Measurements from ENCODE around the gene TOM1.
"Not testable (repeated sequence)": the region's sequence is repeated elsewhere in the genome, so short reads cannot be mapped to it uniquely, and the experiment has no call there.

The TOM1 gene

DNA sequence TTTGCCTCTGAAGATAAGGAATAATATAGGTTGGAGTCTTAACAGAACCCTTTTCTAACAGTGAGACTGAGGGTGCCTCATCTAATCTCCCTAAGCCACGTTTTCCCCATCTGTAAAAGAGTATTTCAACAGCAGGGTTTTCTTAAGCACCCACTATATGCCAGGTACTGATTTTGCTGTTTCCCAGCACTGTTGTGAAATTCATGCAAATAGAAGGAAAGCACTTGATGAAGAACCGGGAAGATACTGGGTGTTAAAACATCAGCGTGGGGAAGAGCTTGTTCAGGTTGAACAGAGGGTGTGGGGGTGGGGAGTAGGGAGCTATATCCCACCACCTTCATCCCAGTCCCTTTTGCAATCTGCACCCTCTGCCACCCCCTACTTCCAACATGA lies 84.0 kb downstream of the TOM1 start:
- H3K4me3 ChIP-seq (ENCODE audit: insufficient read depth, low read depth, low read length): no peak overlapping the region
- H3K27ac ChIP-seq (ENCODE audit: insufficient read depth, low read depth, low read length, poor library complexity, severe bottlenecking): no peak overlapping the region
- H3K4me1 ChIP-seq (ENCODE audit: control insufficient read depth, insufficient read depth, low read length): peaks cover 3% of the 10 kb centered on the region
- H3K27me3 ChIP-seq (ENCODE audit: control insufficient read depth, insufficient read depth, low read length, poor library complexity, severe bottlenecking): peaks cover 7% of the 10 kb centered on the region
- no peaks in the 10 kb centered on the region for H3K36me3 ChIP-seq (ENCODE audit: control insufficient read depth, insufficient read depth, low read length)
- WGBS, 2 experiments: 89 to 94% methylated on average over 3 of the region's 3 CpGs
- no peaks in the 10 kb centered on the region for H3K9me3 ChIP-seq (ENCODE audit: control insufficient read depth, low read length)

DNA sequence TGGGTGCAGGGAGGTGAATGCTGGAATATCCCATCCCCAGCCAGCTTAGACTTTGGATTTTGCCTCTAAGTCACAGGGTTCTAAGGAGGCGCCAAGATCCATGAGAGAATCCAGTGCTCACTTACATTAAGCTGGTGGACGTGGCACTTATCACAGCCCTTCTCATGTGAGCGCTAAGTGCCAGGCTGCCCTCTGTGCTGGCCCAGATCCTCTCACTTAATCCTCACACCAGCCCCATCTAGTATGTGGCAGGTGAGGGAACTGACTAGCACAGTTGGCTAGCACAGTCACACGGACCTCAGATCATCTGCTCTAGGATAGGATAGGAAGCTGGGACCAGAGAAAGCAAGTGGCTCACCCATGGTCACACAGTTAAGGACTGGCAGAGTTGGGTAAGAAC lies 84.8 kb downstream of the TOM1 start:
- WGBS, 2 experiments: 88 to 92% methylated on average over 4 of the region's 4 CpGs
- Histone ChIP-seq H3K9me3 (ENCODE audit: control insufficient read depth, low read length) (no peaks in the 10 kb centered on the region), H3K4me3 (ENCODE audit: insufficient read depth, low read depth, low read length) (no peak overlapping the region), H3K27ac (ENCODE audit: insufficient read depth, low read depth, low read length, poor library complexity, severe bottlenecking) (no peak overlapping the region), H3K27me3 (ENCODE audit: control insufficient read depth, insufficient read depth, low read length, poor library complexity, severe bottlenecking) (peaks cover 7% of the 10 kb centered on the region), H3K36me3 (ENCODE audit: control insufficient read depth, insufficient read depth, low read length) (no peaks in the 10 kb centered on the region), H3K4me1 (ENCODE audit: control insufficient read depth, insufficient read depth, low read length) (peaks cover 3% of the 10 kb centered on the region)

DNA sequence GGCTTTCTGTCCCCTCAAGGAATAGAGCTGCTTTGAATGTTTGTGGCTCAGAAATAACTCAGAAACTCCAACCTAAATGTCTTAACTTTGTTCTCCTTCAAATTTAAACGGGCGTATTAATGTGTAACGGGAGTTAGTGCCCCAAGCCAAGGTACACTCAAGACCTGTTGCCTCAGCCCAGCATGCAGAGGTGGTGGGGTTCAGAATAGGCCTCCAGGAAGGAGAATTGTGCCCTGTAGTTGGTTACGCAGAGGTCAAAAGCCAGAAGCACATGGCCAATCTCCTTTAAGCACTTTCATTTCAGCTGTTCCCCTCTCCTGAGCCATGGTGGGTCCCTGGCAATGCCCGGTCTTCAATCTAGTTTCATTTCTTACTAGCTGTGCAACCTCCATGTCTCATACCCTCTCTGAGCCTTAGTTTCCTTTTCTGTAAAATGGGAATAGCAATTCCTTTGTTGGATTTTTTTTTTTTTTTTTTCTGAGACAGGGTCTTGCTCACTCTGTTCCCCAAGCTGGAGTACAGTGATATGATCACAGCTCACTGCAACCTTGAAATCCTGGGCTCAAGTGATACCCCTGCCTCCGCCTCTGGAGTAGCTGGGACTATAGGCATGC lies 85.4 kb downstream of the TOM1 start:
- 95 to 96% methylated on average over 6 of the region's 6 CpGs for WGBS, 2 experiments
- Histone ChIP-seq H3K27ac (ENCODE audit: insufficient read depth, low read depth, low read length, poor library complexity, severe bottlenecking) (no peak overlapping the region), H3K36me3 (ENCODE audit: control insufficient read depth, insufficient read depth, low read length) (no peaks in the 10 kb centered on the region), H3K4me1 (ENCODE audit: control insufficient read depth, insufficient read depth, low read length) (peaks cover 3% of the 10 kb centered on the region), H3K4me3 (ENCODE audit: insufficient read depth, low read depth, low read length) (no peak overlapping the region), H3K27me3 (ENCODE audit: control insufficient read depth, insufficient read depth, low read length, poor library complexity, severe bottlenecking) (peaks cover 7% of the 10 kb centered on the region), H3K9me3 (ENCODE audit: control insufficient read depth, low read length) (no peaks in the 10 kb centered on the region)

DNA sequence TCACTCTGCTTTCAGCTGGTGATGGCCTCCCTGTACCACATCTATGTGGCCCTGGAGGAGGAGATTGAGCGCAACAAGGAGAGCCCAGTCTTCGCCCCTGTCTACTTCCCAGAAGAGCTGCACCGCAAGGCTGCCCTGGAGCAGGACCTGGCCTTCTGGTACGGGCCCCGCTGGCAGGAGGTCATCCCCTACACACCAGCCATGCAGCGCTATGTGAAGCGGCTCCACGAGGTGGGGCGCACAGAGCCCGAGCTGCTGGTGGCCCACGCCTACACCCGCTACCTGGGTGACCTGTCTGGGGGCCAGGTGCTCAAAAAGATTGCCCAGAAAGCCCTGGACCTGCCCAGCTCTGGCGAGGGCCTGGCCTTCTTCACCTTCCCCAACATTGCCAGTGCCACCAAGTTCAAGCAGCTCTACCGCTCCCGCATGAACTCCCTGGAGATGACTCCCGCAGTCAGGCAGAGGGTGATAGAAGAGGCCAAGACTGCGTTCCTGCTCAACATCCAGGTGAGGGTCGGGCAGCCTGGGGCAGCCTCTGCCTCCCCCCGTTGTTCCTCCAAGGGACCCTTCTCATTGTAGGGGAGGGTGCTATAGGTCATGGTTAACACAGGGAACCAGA lies 87.1 kb downstream of the TOM1 start:
- Histone ChIP-seq H3K4me1 (ENCODE audit: control insufficient read depth, insufficient read depth, low read length) (no peaks in the 10 kb centered on the region), H3K36me3 (ENCODE audit: control insufficient read depth, insufficient read depth, low read length) (no peaks in the 10 kb centered on the region), H3K4me3 (ENCODE audit: insufficient read depth, low read depth, low read length) (no peak overlapping the region), H3K27me3 (ENCODE audit: control insufficient read depth, insufficient read depth, low read length, poor library complexity, severe bottlenecking) (no peaks in the 10 kb centered on the region), H3K9me3 (ENCODE audit: control insufficient read depth, low read length) (no peaks in the 10 kb centered on the region), H3K27ac (ENCODE audit: insufficient read depth, low read depth, low read length, poor library complexity, severe bottlenecking) (no peak overlapping the region)
- 95% methylated on average over 19 of the region's 19 CpGs for WGBS, 2 experiments

DNA sequence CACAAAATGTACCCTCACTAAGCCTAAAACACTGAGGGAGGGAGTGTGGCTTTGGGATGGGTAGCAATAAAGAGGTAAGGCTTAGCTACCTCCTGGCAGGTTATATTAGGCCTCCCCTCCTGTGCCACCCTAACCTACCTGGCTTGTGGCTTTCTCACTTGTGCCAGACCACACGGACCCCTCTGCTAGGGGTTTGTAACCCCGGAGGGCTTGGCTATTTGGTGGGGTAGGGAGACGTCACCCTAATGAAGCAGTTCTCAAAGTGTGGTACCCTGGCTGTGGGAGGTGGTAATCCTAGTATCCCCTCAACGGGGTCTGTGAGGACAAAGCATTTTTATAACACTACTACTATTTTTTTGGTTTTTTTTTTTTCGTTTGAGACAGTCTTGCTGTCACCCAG lies 91.2 kb downstream of the TOM1 start:
- WGBS, 2 experiments: 84 to 88% methylated on average over 5 of the region's 5 CpGs
- no peaks in the 10 kb centered on the region for H3K27me3 ChIP-seq (ENCODE audit: control insufficient read depth, insufficient read depth, low read length, poor library complexity, severe bottlenecking)
- no peaks in the 10 kb centered on the region for H3K9me3 ChIP-seq (ENCODE audit: control insufficient read depth, low read length)
- no peaks in the 10 kb centered on the region for H3K36me3 ChIP-seq (ENCODE audit: control insufficient read depth, insufficient read depth, low read length)
- no peak overlapping the region for H3K4me3 ChIP-seq (ENCODE audit: insufficient read depth, low read depth, low read length)
- no peak overlapping the region for H3K27ac ChIP-seq (ENCODE audit: insufficient read depth, low read depth, low read length, poor library complexity, severe bottlenecking)
- no peaks in the 10 kb centered on the region for H3K4me1 ChIP-seq (ENCODE audit: control insufficient read depth, insufficient read depth, low read length)

DNA sequence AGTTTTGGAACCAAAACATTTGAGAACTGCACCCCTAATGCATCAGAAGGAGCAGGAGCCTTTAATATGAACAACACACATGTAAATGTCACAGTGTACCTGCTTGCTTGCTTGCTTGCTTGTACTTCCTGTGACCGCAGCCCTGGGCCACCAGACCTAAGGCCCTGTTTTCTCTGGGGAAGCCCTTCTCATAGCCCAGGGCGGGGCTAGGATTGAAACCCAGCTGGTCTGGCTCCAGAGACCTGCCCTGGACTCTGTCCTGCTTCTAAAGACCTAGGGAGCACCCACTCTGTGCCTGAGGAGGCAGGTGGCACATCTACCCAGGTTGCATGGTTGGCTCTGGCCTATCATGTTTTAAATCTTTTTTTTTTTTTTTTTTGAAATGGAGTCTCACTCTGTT lies 92.7 kb downstream of the TOM1 start:
- Histone ChIP-seq H3K9me3 (ENCODE audit: control insufficient read depth, low read length) (no peaks in the 10 kb centered on the region), H3K27ac (ENCODE audit: insufficient read depth, low read depth, low read length, poor library complexity, severe bottlenecking) (no peak overlapping the region), H3K4me3 (ENCODE audit: insufficient read depth, low read depth, low read length) (no peak overlapping the region), H3K4me1 (ENCODE audit: control insufficient read depth, insufficient read depth, low read length) (no peaks in the 10 kb centered on the region), H3K27me3 (ENCODE audit: control insufficient read depth, insufficient read depth, low read length, poor library complexity, severe bottlenecking) (no peaks in the 10 kb centered on the region), H3K36me3 (ENCODE audit: control insufficient read depth, insufficient read depth, low read length) (no peaks in the 10 kb centered on the region)
- 96 to 97% methylated on average over 2 of the region's 2 CpGs for WGBS, 2 experiments

DNA sequence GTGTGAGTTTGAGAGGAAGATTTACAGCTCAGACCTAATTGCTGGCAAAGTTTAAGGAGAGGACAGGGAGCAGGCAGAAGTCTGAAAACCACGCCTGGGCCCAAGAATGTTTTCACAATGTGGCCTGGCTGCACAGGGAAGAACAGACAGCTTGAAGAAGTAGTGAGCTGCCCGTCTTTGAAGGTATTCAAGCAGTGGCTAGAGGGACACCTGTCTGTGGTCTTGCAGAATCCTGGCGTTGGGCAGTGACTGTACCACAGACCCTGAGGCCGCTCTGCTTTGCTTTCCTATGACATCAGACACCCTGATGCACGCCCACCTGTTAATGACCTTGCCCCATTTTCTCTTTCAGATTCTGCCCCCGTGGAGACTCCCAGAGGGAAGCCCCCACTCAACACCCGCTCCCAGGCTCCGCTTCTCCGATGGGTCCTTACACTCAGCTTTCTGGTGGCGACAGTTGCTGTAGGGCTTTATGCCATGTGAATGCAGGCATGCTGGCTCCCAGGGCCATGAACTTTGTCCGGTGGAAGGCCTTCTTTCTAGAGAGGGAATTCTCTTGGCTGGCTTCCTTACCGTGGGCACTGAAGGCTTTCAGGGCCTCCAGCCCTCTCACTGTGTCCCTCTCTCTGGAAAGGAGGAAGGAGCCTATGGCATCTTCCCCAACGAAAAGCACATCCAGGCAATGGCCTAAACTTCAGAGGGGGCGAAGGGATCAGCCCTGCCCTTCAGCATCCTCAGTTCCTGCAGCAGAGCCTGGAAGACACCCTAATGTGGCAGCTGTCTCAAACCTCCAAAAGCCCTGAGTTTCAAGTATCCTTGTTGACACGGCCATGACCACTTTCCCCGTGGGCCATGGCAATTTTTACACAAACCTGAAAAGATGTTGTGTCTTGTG lies 93.7 kb downstream of the TOM1 start:
- Histone ChIP-seq H3K27me3 (ENCODE audit: control insufficient read depth, insufficient read depth, low read length, poor library complexity, severe bottlenecking) (no peaks in the 10 kb centered on the region), H3K9me3 (ENCODE audit: control insufficient read depth, low read length) (no peaks in the 10 kb centered on the region), H3K36me3 (ENCODE audit: control insufficient read depth, insufficient read depth, low read length) (no peaks in the 10 kb centered on the region), H3K4me3 (ENCODE audit: insufficient read depth, low read depth, low read length) (no peak overlapping the region), H3K27ac (ENCODE audit: insufficient read depth, low read depth, low read length, poor library complexity, severe bottlenecking) (no peak overlapping the region), H3K4me1 (ENCODE audit: control insufficient read depth, insufficient read depth, low read length) (no peaks in the 10 kb centered on the region)
- 87 to 90% methylated on average over 16 of the region's 16 CpGs for WGBS, 2 experiments

DNA sequence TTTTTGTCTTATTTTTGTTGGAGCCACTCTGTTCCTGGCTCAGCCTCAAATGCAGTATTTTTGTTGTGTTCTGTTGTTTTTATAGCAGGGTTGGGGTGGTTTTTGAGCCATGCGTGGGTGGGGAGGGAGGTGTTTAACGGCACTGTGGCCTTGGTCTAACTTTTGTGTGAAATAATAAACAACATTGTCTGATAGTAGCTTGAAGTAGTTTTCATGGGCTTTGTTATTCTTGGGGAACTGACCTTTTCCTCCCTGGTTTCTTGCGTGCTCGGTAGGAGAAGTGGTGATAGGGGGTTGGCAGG lies 94.3 kb downstream of the TOM1 start:
- 89 to 95% methylated on average over 4 of the region's 4 CpGs for WGBS, 2 experiments
- H3K4me3 ChIP-seq (ENCODE audit: insufficient read depth, low read depth, low read length): no peak overlapping the region
- H3K36me3 ChIP-seq (ENCODE audit: control insufficient read depth, insufficient read depth, low read length): no peaks in the 10 kb centered on the region
- H3K27ac ChIP-seq (ENCODE audit: insufficient read depth, low read depth, low read length, poor library complexity, severe bottlenecking): no peak overlapping the region
- no peaks in the 10 kb centered on the region for H3K4me1 ChIP-seq (ENCODE audit: control insufficient read depth, insufficient read depth, low read length)
- H3K27me3 ChIP-seq (ENCODE audit: control insufficient read depth, insufficient read depth, low read length, poor library complexity, severe bottlenecking): no peaks in the 10 kb centered on the region
- no peaks in the 10 kb centered on the region for H3K9me3 ChIP-seq (ENCODE audit: control insufficient read depth, low read length)

DNA sequence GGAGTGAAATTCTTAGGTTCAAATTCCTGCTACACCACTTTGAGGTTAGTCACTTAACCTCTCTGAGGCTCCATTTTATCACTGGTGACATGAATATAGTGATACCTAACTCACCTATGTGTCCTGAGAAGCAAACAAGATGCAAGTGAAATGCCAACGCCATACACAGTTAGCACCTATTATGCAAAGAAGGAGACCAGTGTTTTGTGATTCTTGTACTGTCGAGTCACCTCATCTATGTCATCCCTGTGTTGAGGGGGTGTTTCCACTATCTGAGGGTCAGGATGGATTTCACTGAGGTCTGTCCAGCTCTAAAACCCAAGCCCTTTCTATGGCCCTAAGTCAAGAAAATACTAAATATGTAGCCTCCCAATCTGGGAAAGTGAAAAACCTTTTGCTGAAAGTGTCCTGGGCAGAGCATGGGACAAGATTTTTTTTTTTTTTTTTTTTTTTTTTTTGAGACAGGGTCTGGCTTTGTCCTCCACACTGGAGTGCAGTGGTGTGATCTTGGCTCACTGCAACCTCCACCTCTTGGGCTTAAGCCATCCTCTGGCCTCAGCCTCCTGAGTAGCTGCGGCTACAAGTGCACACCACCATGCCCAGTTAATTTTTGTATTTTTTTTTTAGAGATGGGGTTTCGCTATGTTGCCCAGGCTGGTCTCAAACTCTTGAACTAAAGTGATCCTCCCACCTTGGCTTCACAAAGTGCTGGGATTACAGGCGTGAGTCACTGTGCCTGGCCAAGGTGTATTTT lies 95.3 kb downstream of the TOM1 start:
- 92 to 93% methylated on average over 5 of the region's 5 CpGs for WGBS, 2 experiments
- no peaks in the 10 kb centered on the region for H3K9me3 ChIP-seq (ENCODE audit: control insufficient read depth, low read length)
- no peak overlapping the region for H3K27ac ChIP-seq (ENCODE audit: insufficient read depth, low read depth, low read length, poor library complexity, severe bottlenecking)
- no peaks in the 10 kb centered on the region for H3K27me3 ChIP-seq (ENCODE audit: control insufficient read depth, insufficient read depth, low read length, poor library complexity, severe bottlenecking)
- H3K36me3 ChIP-seq (ENCODE audit: control insufficient read depth, insufficient read depth, low read length): no peaks in the 10 kb centered on the region
- H3K4me1 ChIP-seq (ENCODE audit: control insufficient read depth, insufficient read depth, low read length): no peaks in the 10 kb centered on the region
- H3K4me3 ChIP-seq (ENCODE audit: insufficient read depth, low read depth, low read length): no peak overlapping the region

DNA sequence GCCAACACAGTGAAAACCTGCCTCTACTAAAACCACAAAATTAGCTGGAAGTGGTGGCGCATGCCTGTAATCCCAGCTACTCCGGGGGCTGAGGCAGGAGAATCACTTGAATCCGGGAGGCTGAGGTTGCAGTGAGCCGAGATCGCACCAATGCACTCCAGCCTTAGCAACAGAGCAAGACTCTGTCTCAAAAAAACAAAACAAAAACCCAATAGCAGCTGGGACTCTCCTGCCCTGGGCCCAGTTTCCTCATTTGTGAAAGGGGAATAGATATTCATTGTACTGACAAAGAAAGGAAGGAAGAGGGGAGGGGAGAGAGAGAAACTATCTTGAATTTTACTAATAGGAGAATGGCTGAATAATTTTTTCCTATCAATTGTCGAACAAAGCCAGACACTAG lies 96.9 kb downstream of the TOM1 start:
- H3K27me3 ChIP-seq (ENCODE audit: control insufficient read depth, insufficient read depth, low read length, poor library complexity, severe bottlenecking); H3K36me3 ChIP-seq (ENCODE audit: control insufficient read depth, insufficient read depth, low read length); H3K27ac ChIP-seq (ENCODE audit: insufficient read depth, low read depth, low read length, poor library complexity, severe bottlenecking); H3K9me3 ChIP-seq (ENCODE audit: control insufficient read depth, low read length); H3K4me1 ChIP-seq (ENCODE audit: control insufficient read depth, insufficient read depth, low read length); H3K4me3 ChIP-seq (ENCODE audit: insufficient read depth, low read depth, low read length): not testable (repeated sequence)
- 80 to 88% methylated on average over 6 of the region's 6 CpGs for WGBS, 2 experiments
